GM12878 (cell line): ENCODE data around the gene VSX2. TPM values are rescaled to one million over a fixed set of nuclear protein-coding genes. Genes with fewer than 3 reads are reported as not detected.

Source experiments
- ATAC-seq: fragments of 200-7000 bp; cut with Tn5 transposase; 3 replicates; pipeline ENCODE4 v1.9.1; 2020; ENCODE audit warnings: mild to moderate bottlenecking, moderate library complexity
- BruUV-seq: library from RNA; stranded (reverse); fragments of 400-500 nt; replicated peaks from 2 replicates; lab custom pipeline; 2021; lab: Mats Ljungman, UMichigan
- CTCF ChIA-PET: fragments of 300-600 bp; sonication (Branson Sonifier 250); formaldehyde crosslinking; extraction: SDS; loops from one replicate; lab custom pipeline; 2021; ENCODE audit warnings: inconsistent platforms; lab: Yijun Ruan, JAX
- POLR2A ChIA-PET: fragments of 350-600 bp; formaldehyde crosslinking; extraction: SDS; loops from one replicate; lab custom pipeline; 2021; ENCODE audit warnings: inconsistent platforms; lab: Charles Lee
- RAD21 ChIA-PET: fragments of 300-600 bp; sonication (Branson Sonifier 250); formaldehyde crosslinking; loops from one replicate; lab custom pipeline; 2023; ENCODE audit warnings: antibody characterized with exemption; ENCODE audit not compliant: unreplicated experiment; lab: Charles Lee
- SMC1A ChIA-PET: fragments of 300-600 bp; sonication (Branson Sonifier 250); formaldehyde crosslinking; loops from one replicate; lab custom pipeline; 2023; ENCODE audit not compliant: unreplicated experiment, uncharacterized antibody; lab: Charles Lee
- DNase-seq: peaks from one replicate; pipeline ENCODE4 v3.0.0-alpha.2; 2011; ENCODE audit warnings: low read depth, low spot score
- FAIRE-seq: peaks from 3 replicates; lab custom pipeline; 2011; peaks lifted over from hg19 to GRCh38; lab: Jason Lieb, UNC
- H2AFZ ChIP-seq: 2 replicates; pipeline ENCODE4 v1.6.0; 2011; ENCODE audit warnings: low read depth, low read length, control low read depth; ENCODE audit not compliant: control insufficient read depth
- H3K27ac ChIP-seq: 2 replicates; pipeline ENCODE4 v1.5.1; 2011; ENCODE audit warnings: control low read depth; ENCODE audit not compliant: control insufficient read depth, insufficient read depth
- H3K27me3 ChIP-seq, 2 experiments: replicated peaks in 1 of 2; 2 replicates each; pipeline versions ENCODE4 v1.6.0 to v1.6.1; 2011; ENCODE audit warnings: low read length in 1 of 2; ENCODE audit not compliant: control insufficient read depth in 2 of 2, insufficient read depth in 2 of 2
- H3K36me3 ChIP-seq, 2 experiments: 2 replicates each; pipeline ENCODE4 v1.5.1; 2011; ENCODE audit warnings: low read length in 1 of 2; ENCODE audit not compliant: control insufficient read depth in 2 of 2, insufficient read depth in 2 of 2
- H3K4me1 ChIP-seq: 2 replicates; pipeline ENCODE4 v1.6.1; 2011; ENCODE audit warnings: mild to moderate bottlenecking, low read length, moderate library complexity, mixed read lengths; ENCODE audit not compliant: control insufficient read depth, insufficient read depth
- H3K4me2 ChIP-seq: 2 replicates; pipeline ENCODE4 v1.6.0; 2011; ENCODE audit warnings: control low read depth; ENCODE audit not compliant: control insufficient read depth, insufficient read depth
- H3K4me3 ChIP-seq: fragments of 200-600 bp; sonication (generic); 2 replicates; pipeline ENCODE4 v1.5.1; 2016
- H3K79me2 ChIP-seq: 2 replicates; pipeline ENCODE4 v1.6.0; 2011; ENCODE audit warnings: low read length; ENCODE audit not compliant: control insufficient read depth, insufficient read depth
- H3K9ac ChIP-seq: 2 replicates; pipeline ENCODE4 v1.8.0; 2011; ENCODE audit warnings: low read length, control low read depth, mixed read lengths; ENCODE audit not compliant: control insufficient read depth, insufficient read depth
- H3K9me3 ChIP-seq: replicated peaks from 3 replicates; pipeline ENCODE4 v1.5.1; 2011; ENCODE audit warnings: mild to moderate bottlenecking, low read length; ENCODE audit not compliant: control insufficient read depth, insufficient read depth
- H4K20me1 ChIP-seq: 2 replicates; pipeline ENCODE4 v1.6.0; 2011; ENCODE audit not compliant: control insufficient read depth, insufficient read depth
- CHD1 ChIP-seq: IDR thresholded peaks from 2 replicates; pipeline ENCODE4 v1.6.1; 2012; ENCODE audit warnings: low read depth, low read length, improper control_type of control experiment
- CUX1 ChIP-seq: IDR thresholded peaks from 2 replicates; pipeline ENCODE4 v1.6.1; 2012; ENCODE audit warnings: improper control_type of control experiment, low read depth, low read length; ENCODE audit not compliant: insufficient replicate concordance
- E4F1 ChIP-seq: fragments of 450-650 bp; IDR thresholded peaks from 2 replicates; pipeline ENCODE4 v1.6.1; 2018; ENCODE audit warnings: borderline replicate concordance, mild to moderate bottlenecking; ENCODE audit not compliant: partially characterized antibody
- EGR1 ChIP-seq, 2 experiments: IDR thresholded peaks; 1 replicate in 1 of 2; 2 replicates in 1 of 2; pipeline ENCODE4 v1.6.1; 2011 to 2012; ENCODE audit warnings: low read depth in 2 of 2, low read length in 2 of 2, borderline replicate concordance in 1 of 2, mild to moderate bottlenecking in 1 of 2, moderate library complexity in 1 of 2
- EZH2 ChIP-seq: IDR thresholded peaks from 2 replicates; pipeline ENCODE4 v1.6.1; 2012; ENCODE audit warnings: low read depth, mild to moderate bottlenecking, control low read depth, inconsistent platforms, low read length, borderline replicate concordance; ENCODE audit not compliant: control insufficient read depth
- MYB ChIP-seq: fragments of 150-350 bp; IDR thresholded peaks from 2 replicates; pipeline ENCODE4 v1.6.1; 2014; ENCODE audit warnings: mild to moderate bottlenecking, low read depth, low read length, borderline replicate concordance
- PAX5 ChIP-seq: IDR thresholded peaks from 2 replicates; pipeline ENCODE4 v1.6.1; 2011; ENCODE audit warnings: low read depth, low read length, borderline replicate concordance
- RB1 ChIP-seq: fragments of 450-650 bp; formaldehyde crosslinking; IDR thresholded peaks from 2 replicates; pipeline ENCODE4 v1.6.1; 2017; ENCODE audit warnings: mild to moderate bottlenecking, borderline replicate concordance
- SP1 ChIP-seq: IDR thresholded peaks from one replicate; pipeline ENCODE4 v1.6.1; 2011; ENCODE audit warnings: low read depth, low read length
- STAT1 ChIP-seq: fragments of 450-650 bp; conservative IDR thresholded peaks from 2 replicates; pipeline ENCODE4 v1.6.1; 2014; ENCODE audit warnings: antibody characterized with exemption, mild to moderate bottlenecking
- SUPT20H ChIP-seq: IDR thresholded peaks from 2 replicates; pipeline ENCODE4 v1.6.1; 2011; ENCODE audit warnings: low read depth, mild to moderate bottlenecking, low read length, moderate library complexity, borderline replicate concordance; ENCODE audit not compliant: control insufficient read depth
- WGBS: methylation state at CpG from one replicate; pipeline ENCODE4 v1.1.6; 2016; ENCODE audit warnings: low lambda C conversion rate; ENCODE audit not compliant: insufficient replicate concordance, insufficient coverage; ENCODE audit errors: missing lambda C conversion rate; 5-methylcytosine and 5-hydroxymethylcytosine counted together
- in situ Hi-C: fragments of 300-500 bp; cut with MboI; formaldehyde crosslinking; loops from 9 replicates; pipeline ENCODE4 v1.14.3; 2018; ENCODE audit warnings: mixed read lengths
- intact Hi-C: fragments of 100-400 bp; cut with micrococcal nuclease; formaldehyde crosslinking; loops from one replicate; pipeline ENCODE4 v1.14.2; 2022; ENCODE audit not compliant: unreplicated experiment
- polyA plus RNA-seq, 11 experiments: library from polyadenylated mRNA; depleted of rRNA in 4 of 11; unstranded in 6 of 11; stranded (reverse) in 5 of 11; fragments of >200 nt; fragmentation: Nextera tagmentation in 4 of 11; fragmentation: Illumina TruSeq in 1 of 11; extraction: Ambion mirVana in 4 of 11; extraction: Trizol in 1 of 11; gene quantifications; 1 replicate in 1 of 11; 2 replicates in 10 of 11; pipeline versions ENCODE4 v1.2.1 to v1.2.3, GENCODE V29; 2011 to 2016; ENCODE audit warnings: inconsistent platforms in 2 of 11, missing spikeins in 2 of 11, low read depth in 1 of 11
- total RNA-seq, 4 experiments: library from RNA; depleted of rRNA in 3 of 4; stranded (reverse); fragments of >200 nt in 3 of 4; fragmentation: Illumina TruSeq in 1 of 4; extraction: Trizol in 1 of 4; gene quantifications; 2 replicates each; pipeline versions ENCODE4 v1.2.1 to v1.2.3, GENCODE V29; 2013 to 2021
- TF ChIP-seq, protein P1 (sequence below): IDR thresholded peaks from 2 replicates; pipeline ENCODE4 v1.6.1; 2012; ENCODE audit warnings: low read length, inconsistent platforms

Gene VSX2
- total and polyA plus RNA-seq, 10 of the 15 experiments (the other 5 are each of a cell fraction or from before 2014, with no cell fraction given) = 0.04 to 0.05 TPM; not detected in 8

- Histone ChIP-seq H3K9ac (no peak overlapping the region), H3K9me3 (no peaks in the 10 kb centered on the region), H3K79me2 (no peaks in the 10 kb centered on the region), H3K27me3 (peaks cover 3 to 4% of the 10 kb centered on the region in 2 experiments; a peak in 3 of 4 replicates), H3K4me3 (no peak overlapping the region), H2AFZ (no peak overlapping the region), H3K4me1 (peaks cover 6% of the 10 kb centered on the region), H3K27ac (no peak overlapping the region), H3K36me3 (no peaks in the 10 kb centered on the region), H3K4me2 (no peak overlapping the region), H4K20me1 (no peaks in the 10 kb centered on the region)
- RAD21 ChIA-PET = no interaction called here
- CTCF ChIA-PET = interaction anchor here (0.6 kb wide), 1 partner anchor 8 kb away, joined by 3 read pairs; no protein-coding TSS in a partner anchor
- no peak for FAIRE-seq
- POLR2A ChIA-PET = no interaction called here
- intact Hi-C loops (no loop called here), in situ Hi-C loops (no loop called here)
- WGBS = 53% methylated on average over 28 of the region's 29 CpGs
- no TSS peak for BruUV-seq
- no peak for DNase-seq
- ATAC-seq = no peak
- SMC1A ChIA-PET = no interaction called here
- TF ChIP-seq STAT1 = no peak
- TF ChIP-seq SUPT20H = no peak
- TF ChIP-seq, protein P1, sequence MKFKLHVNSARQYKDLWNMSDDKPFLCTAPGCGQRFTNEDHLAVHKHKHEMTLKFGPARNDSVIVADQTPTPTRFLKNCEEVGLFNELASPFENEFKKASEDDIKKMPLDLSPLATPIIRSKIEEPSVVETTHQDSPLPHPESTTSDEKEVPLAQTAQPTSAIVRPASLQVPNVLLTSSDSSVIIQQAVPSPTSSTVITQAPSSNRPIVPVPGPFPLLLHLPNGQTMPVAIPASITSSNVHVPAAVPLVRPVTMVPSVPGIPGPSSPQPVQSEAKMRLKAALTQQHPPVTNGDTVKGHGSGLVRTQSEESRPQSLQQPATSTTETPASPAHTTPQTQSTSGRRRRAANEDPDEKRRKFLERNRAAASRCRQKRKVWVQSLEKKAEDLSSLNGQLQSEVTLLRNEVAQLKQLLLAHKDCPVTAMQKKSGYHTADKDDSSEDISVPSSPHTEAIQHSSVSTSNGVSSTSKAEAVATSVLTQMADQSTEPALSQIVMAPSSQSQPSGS = no peak
- TF ChIP-seq CUX1 = no peak
- no peak for TF ChIP-seq RB1
- TF ChIP-seq PAX5 = no peak
- no peak for TF ChIP-seq EZH2
- no peak for TF ChIP-seq E4F1
- TF ChIP-seq EGR1 (IDR thresholded peaks at IDR 0.05; ENCODE audit: borderline replicate concordance in 1 of 2, low read depth in 2 of 2, low read length in 2 of 2) = no peak
- no peak for TF ChIP-seq CHD1
- TF ChIP-seq SP1 = no peak
- no peak for TF ChIP-seq MYB
These were observed 21.4 kb downstream of the VSX2 start for GRCh38 chr14:74260525-74261233.
